Fibroblast of pulmonary artery (primary cell): Measurements from ENCODE around the gene RNF114.
"Not testable (repeated sequence)": the region's sequence is repeated elsewhere in the genome, so short reads cannot be mapped to it uniquely, and the experiment has no call there.

Source experiments
- DNase-seq: peaks from one replicate; pipeline ENCODE4 v3.0.0-alpha.2; 2010; ENCODE audit warnings: low read depth
- H3K4me3 ChIP-seq: replicated peaks from 2 replicates; pipeline ENCODE4 v1.5.1; 2011; ENCODE audit warnings: low read depth, mild to moderate bottlenecking, control low read depth, low read length, moderate library complexity
- TF ChIP-seq, protein P1 (sequence below): IDR thresholded peaks from 2 replicates; pipeline ENCODE4 v1.5.1; 2011; ENCODE audit warnings: mild to moderate bottlenecking, control low read depth, low read length, inconsistent platforms; ENCODE audit errors: missing control alignments

Gene RNF114

DNA sequence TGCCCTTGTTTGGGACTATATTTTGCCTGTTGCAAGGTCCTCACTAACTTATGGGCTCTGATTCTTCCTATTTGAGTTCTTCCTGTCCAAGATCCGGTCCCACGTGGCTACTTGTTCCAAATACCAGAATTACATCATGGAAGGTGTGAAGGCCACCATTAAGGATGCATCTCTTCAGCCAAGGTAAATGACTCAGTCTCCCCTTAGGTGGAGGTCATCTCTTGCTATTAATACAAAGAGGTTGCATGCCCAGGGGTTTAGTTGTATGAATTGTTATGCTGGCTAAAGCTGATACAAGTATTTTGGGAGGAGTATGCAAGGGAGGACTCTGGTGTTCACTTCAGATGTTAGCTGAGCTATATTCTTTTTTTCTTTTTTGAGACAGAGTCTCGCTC, 9.1 kb downstream of the RNF114 start:
- H3K4me3 ChIP-seq = no peak overlapping the region
- TF ChIP-seq, protein P1, sequence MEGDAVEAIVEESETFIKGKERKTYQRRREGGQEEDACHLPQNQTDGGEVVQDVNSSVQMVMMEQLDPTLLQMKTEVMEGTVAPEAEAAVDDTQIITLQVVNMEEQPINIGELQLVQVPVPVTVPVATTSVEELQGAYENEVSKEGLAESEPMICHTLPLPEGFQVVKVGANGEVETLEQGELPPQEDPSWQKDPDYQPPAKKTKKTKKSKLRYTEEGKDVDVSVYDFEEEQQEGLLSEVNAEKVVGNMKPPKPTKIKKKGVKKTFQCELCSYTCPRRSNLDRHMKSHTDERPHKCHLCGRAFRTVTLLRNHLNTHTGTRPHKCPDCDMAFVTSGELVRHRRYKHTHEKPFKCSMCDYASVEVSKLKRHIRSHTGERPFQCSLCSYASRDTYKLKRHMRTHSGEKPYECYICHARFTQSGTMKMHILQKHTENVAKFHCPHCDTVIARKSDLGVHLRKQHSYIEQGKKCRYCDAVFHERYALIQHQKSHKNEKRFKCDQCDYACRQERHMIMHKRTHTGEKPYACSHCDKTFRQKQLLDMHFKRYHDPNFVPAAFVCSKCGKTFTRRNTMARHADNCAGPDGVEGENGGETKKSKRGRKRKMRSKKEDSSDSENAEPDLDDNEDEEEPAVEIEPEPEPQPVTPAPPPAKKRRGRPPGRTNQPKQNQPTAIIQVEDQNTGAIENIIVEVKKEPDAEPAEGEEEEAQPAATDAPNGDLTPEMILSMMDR = no peak
- DNase-seq = no peak

DNA sequence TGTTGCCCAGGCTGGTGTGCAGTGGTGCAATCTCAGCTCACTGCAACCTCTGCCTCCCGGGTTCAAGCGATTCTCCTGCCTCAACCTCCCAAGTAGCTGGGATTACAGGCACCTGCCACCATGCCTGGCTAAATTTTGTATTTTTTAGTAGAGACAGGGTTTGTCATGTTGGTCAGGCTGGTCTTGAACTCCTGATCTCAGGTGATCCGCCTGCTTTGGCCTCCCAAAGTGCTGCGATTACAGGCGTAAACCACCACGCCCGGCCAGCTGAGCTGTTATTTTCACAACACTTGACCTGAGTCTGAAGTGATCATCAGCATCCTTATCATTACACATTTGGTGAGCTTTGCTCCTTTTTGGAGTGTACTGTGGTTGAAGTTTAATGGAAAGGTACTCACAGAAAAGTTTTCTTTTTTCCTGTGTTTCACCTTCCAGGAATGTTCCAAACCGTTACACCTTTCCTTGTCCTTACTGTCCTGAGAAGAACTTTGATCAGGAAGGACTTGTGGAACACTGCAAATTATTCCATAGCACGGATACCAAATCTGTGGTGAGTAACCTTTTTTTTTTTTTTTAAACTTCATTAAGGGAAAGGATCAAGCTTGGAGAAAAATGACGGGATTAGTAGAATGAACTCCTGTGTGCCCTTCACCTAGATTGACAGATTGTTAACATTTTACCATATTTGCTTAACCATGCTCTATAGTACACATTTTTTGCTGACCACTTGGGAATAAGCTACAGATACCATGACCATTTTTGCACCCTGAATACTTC, 9.7 kb downstream of the RNF114 start:
- DNase-seq = no peak
- H3K4me3 ChIP-seq = no peak overlapping the region
- TF ChIP-seq, protein P1 = no peak

DNA sequence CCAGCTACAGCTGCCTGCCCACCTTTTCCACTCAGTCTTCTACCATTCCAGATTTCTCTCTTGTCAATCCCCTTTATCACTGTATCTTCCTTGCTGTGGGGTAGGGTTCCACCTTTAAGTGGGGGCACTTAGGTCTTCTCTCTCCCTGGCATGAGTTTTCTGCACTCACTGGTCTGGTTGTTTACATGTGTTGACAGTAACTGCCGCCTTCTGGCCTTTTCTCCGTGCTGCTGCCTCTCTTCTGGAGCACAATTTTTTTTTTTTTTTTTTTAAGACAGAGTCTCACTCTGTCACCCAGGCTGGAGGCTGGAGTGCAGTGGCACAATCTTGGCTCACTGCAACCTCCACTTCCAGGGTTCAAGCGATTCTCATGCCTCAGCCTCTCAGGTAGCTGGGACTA, 12.0 kb downstream of the RNF114 start:
- no peak for DNase-seq
- TF ChIP-seq, protein P1 = no peak
- no peak overlapping the region for H3K4me3 ChIP-seq

DNA sequence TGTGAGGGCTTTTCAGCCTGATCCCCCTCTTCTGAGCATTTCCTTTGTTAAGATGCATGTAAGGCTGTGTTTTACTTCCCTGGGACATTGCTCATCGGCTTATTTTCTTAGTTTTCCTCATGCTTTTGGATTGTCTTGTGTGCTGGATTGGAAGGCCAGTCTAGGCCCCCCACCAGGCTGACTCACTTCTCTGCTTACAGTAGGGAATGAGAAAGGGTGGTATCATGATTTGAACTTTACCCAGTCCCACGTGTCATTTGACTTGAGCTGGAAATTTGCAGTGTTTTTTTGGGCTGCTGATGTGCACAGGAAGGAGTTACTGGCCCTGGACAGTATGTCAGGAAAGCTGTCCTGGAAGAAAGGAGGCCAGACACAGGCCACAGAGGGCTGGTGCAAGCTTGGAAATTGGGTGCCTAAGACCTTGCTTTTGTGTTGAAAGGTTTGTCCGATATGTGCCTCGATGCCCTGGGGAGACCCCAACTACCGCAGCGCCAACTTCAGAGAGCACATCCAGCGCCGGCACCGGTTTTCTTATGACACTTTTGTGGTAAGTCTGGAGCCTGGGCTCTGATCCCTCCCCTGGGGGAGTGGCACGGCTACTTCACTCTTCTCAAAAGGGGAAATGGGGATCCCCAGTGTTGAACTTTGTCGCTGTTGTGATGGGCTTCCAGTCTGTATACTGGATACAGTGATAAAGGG, 12.8 kb downstream of the RNF114 start:
- peak; percentile 66 for DNase-seq
- TF ChIP-seq, protein P1 = no peak
- no peak overlapping the region for H3K4me3 ChIP-seq

DNA sequence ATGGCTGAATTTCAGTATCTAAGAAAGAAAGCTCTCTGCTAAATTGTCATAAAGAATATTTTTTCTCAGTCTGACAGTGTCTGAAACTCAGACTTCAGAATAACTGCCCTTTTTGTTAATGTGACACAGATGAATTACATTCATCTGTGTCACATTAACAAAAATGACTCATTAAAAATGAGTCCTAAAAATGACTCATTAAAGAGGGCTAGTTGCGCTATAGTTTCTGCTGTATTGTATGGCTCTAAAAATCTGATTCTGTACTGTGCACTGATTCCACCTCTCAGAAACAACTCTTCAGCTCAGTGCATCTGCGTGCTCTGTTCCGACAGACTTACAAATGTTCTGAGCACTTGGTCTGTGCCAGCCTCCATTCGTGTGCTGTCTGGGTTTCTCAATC, 15.0 kb downstream of the RNF114 start:
- no peak overlapping the region for H3K4me3 ChIP-seq
- peak; percentile 29 for DNase-seq
- TF ChIP-seq, protein P1 = no peak

DNA sequence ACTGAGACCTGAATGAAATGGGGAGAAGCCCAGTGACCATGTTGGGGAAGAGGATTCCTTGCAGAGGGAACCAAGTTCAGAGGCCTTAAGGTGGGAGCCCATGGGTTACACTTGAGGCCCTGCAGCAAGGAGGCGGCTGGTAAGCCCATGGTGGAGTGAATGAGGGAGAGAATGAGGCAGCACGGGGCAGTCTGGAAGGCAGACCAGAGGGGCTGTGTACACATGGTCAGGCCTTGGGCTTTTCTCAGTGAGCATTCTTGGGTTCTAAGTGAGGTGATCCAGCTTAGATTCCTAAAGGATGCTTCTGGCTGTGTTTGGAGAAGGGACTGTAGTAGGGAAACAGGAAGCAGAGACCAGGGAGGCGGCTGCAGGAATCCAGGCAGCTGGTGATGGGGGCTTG, 19.0 kb downstream of the RNF114 start:
- TF ChIP-seq, protein P1 = no peak
- H3K4me3 ChIP-seq = no peak overlapping the region
- no peak for DNase-seq

DNA sequence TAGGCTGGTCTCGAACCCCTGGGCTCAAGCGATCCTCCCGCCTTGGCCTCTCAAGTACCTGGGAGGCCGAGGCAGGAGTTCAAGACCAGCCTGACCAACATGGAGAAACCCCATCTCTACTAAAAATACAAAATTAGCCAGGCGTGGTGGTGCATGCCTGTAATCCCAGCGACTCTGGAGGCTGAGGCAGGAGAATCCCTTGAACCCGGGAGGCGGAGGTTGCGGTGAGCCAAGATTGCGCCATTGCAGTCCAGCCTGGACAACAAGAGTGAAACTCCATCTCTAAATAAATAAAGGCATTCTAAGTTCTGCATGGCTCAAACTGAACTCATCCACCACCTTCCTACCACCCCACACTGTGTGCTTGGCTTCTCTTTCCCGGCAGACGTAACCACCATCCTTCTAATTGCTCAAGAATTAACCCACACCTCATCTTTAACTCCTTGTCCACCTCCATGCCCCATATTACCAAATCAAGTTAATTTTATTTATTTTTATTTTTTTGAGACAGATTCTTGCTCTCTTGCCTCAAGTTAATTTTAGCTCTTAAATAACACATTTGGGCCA, 19.7 kb downstream of the RNF114 start:
- DNase-seq, H3K4me3 ChIP-seq: not testable (repeated sequence)
